ENCODE results near the gene PAX9. TPM values are rescaled to one million over a fixed set of nuclear protein-coding genes. Genes with fewer than 3 reads are reported as not detected.

Gene PAX9
- total and polyA plus RNA-seq, 2 donors from 2014 or later = 0.19 TPM; not detected in 1

DNA sequence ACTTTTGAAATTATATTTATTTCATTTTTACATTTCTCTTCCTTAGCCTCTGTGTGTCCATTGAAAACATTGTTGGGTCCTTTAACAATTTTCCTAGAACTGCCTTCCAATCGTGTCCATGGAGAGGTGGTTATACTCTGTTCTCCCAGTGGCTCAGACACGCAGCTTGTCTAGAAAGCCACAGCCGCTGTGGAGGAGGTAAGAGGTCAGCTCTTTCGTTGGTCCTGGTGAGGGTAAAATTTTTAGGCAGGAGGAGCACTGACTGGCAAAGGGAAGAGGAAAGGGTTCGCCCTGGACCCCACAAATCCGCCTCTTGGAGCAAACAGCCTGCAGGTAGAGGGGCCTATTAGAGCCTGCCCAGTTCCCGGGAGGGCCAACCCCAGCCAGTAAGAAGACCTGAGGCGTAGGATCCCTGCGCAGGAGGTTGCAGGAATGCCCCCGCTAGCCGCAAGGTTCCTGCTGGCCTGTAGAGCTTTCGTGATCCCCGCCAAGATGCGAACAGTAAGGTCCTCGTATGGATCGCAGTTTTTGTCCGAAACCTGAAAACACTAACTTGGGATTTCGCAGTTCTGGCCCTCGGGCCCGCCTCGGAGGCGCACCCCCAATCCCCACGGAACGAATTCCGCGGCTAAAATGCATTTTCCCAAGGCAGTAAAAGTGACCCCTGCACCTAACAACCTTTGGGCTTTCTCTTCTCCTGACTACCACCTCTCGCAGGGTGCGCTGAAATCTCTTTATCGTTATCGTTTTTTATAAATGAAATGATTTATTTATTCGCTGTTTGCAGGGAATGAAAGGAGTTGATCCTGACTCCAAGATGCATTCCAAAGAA lies 7.5 kb upstream of the PAX9 start:
- peak in 3 of 5 donors; percentile 35 to 41 (median 40) for DNase-seq
- no peak for FAIRE-seq
- Histone ChIP-seq H3K9me3 (ENCODE audit: control insufficient read depth in 2 of 3, insufficient read depth in 1 of 3, low read length in 3 of 3) (no peaks in the 10 kb centered on the region), H3K4me3 (ENCODE audit: low read length in 3 of 3) (no peak overlapping the region), H3K27me3 (ENCODE audit: control insufficient read depth, insufficient read depth, low read length) (peaks cover 92% of the 10 kb centered on the region), H3K9ac (ENCODE audit: low read length in 3 of 3) (no peak overlapping the region), H3K4me1 (ENCODE audit: control insufficient read depth in 2 of 3, insufficient read depth in 2 of 3, low read depth in 1 of 3, low read length in 3 of 3) (peaks cover 0 to 4% (median 0%) of the 10 kb centered on the region in 3 donors), H3K36me3 (ENCODE audit: control insufficient read depth in 2 of 3, insufficient read depth in 3 of 3, low read length in 3 of 3) (no peaks in the 10 kb centered on the region), H3K27ac (ENCODE audit: low read depth in 2 of 2, low read length in 2 of 2) (no peak overlapping the region)
- TF ChIP-seq, protein P1, sequence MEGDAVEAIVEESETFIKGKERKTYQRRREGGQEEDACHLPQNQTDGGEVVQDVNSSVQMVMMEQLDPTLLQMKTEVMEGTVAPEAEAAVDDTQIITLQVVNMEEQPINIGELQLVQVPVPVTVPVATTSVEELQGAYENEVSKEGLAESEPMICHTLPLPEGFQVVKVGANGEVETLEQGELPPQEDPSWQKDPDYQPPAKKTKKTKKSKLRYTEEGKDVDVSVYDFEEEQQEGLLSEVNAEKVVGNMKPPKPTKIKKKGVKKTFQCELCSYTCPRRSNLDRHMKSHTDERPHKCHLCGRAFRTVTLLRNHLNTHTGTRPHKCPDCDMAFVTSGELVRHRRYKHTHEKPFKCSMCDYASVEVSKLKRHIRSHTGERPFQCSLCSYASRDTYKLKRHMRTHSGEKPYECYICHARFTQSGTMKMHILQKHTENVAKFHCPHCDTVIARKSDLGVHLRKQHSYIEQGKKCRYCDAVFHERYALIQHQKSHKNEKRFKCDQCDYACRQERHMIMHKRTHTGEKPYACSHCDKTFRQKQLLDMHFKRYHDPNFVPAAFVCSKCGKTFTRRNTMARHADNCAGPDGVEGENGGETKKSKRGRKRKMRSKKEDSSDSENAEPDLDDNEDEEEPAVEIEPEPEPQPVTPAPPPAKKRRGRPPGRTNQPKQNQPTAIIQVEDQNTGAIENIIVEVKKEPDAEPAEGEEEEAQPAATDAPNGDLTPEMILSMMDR (IDR thresholded peaks at IDR 0.05; ENCODE audit: borderline replicate concordance, extremely low read depth, insufficient read depth) = no peak
- intact Hi-C loops (cut with DNase I) = no loop called here

DNA sequence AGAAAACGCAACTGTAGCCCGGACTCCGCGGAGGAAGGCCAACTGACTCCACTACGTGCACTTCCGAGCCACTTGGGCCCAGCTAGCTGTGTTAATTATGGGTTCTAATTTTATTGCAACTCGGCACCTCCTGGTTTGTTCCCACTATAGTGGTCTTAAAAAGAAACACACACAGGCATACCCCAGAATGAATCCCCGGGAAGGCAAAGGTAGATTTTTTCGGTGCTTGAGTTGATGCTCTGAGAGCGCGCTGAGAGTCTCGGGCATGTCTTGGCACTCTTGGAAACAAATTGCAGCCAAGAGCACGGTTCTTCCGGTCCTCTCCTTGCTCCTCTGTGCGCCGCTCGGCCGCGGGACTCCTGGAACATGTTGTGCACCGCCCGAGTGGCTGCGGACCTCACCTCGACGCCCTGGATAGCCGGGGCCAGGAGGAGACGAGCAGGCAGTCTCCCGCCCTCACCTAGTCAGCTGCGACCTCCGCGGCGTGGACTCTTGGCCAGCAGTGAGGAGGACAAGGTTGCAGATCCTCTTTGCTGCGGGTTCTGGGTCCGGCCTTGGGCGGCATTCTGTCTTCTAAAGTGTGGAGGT lies 6.8 kb upstream of the PAX9 start:
- DNase-seq (peak in 2 of 5 donors; percentile 27 to 42), FAIRE-seq (no peak)
- H3K9me3 ChIP-seq (ENCODE audit: control insufficient read depth in 2 of 3, insufficient read depth in 1 of 3, low read length in 3 of 3) = no peaks in the 10 kb centered on the region
- no peak overlapping the region for H3K4me3 ChIP-seq (ENCODE audit: low read length in 3 of 3)
- TF ChIP-seq, protein P1 (IDR thresholded peaks at IDR 0.05; ENCODE audit: borderline replicate concordance, extremely low read depth, insufficient read depth) = no peak
- H3K9ac ChIP-seq (ENCODE audit: low read length in 3 of 3) = no peak overlapping the region
- peaks cover 92% of the 10 kb centered on the region for H3K27me3 ChIP-seq (ENCODE audit: control insufficient read depth, insufficient read depth, low read length)
- no peaks in the 10 kb centered on the region for H3K36me3 ChIP-seq (ENCODE audit: control insufficient read depth in 2 of 3, insufficient read depth in 3 of 3, low read length in 3 of 3)
- intact Hi-C loops (cut with DNase I) = no loop called here
- no peak overlapping the region for H3K27ac ChIP-seq (ENCODE audit: low read depth in 2 of 2, low read length in 2 of 2)
- peaks cover 0 to 4% (median 0%) of the 10 kb centered on the region in 3 donors for H3K4me1 ChIP-seq (ENCODE audit: control insufficient read depth in 2 of 3, insufficient read depth in 2 of 3, low read depth in 1 of 3, low read length in 3 of 3)

DNA sequence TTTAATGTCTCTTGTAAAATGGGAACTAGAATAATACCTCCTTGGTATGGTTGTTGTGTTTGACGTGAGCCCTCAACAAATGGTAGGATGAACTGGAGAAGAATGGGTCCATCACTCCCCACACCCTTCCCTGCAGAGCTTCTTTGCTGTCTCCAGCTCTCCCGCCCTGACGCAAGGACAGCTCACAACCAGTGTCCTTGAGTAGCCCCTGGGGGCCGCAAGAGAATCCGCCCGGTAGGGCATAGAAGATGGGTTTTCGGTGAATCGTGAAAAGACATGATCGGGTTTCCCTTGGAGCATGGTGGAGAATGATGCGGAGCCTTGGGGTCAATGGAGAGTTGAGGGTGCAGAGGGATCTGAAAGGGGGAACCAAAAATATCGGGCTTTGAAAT lies 6.1 kb upstream of the PAX9 start:
- FAIRE-seq = no peak
- intact Hi-C loops (cut with DNase I) = no loop called here

More for the DNA sequence above, 6.1 kb upstream of the PAX9 start:
- Histone ChIP-seq H3K4me1 (ENCODE audit: control insufficient read depth in 2 of 3, insufficient read depth in 2 of 3, low read depth in 1 of 3, low read length in 3 of 3) (peaks cover 0 to 4% (median 0%) of the 10 kb centered on the region in 3 donors), H3K4me3 (ENCODE audit: low read length in 3 of 3) (no peak overlapping the region), H3K27ac (ENCODE audit: low read depth in 2 of 2, low read length in 2 of 2) (no peak overlapping the region), H3K9ac (ENCODE audit: low read length in 3 of 3) (no peak overlapping the region), H3K9me3 (ENCODE audit: control insufficient read depth in 2 of 3, insufficient read depth in 1 of 3, low read length in 3 of 3) (no peaks in the 10 kb centered on the region), H3K36me3 (ENCODE audit: control insufficient read depth in 2 of 3, insufficient read depth in 3 of 3, low read length in 3 of 3) (no peaks in the 10 kb centered on the region), H3K27me3 (ENCODE audit: control insufficient read depth, insufficient read depth, low read length) (peaks cover 92% of the 10 kb centered on the region)
- DNase-seq = peak in 1 of 5 donors; percentile 1
- TF ChIP-seq, protein P1 (IDR thresholded peaks at IDR 0.05; ENCODE audit: borderline replicate concordance, extremely low read depth, insufficient read depth) = no peak
